Large intestine (tissue), 3 donors: ENCODE data around the gene FAM131B. TPM values are rescaled to one million over a fixed set of nuclear protein-coding genes. Genes with fewer than 3 reads are reported as not detected.
"Not testable (repeated sequence)": the region's sequence is repeated elsewhere in the genome, so short reads cannot be mapped to it uniquely, and the experiment has no call there.

ENCODE experiments used
- DNase-seq, 2 donors: peaks; one replicate each; pipeline versions ENCODE4 v3.0.0 to v3.0.0-alpha.2; 2013
- H3K27ac ChIP-seq: one replicate; pipeline ENCODE4 v1.5.1; 2013; ENCODE audit warnings: low read length
- H3K27me3 ChIP-seq: 2 replicates; pipeline ENCODE4 v1.6.1; 2013; ENCODE audit warnings: low read length; ENCODE audit not compliant: control insufficient read depth, insufficient read depth
- H3K36me3 ChIP-seq: 2 replicates; pipeline ENCODE4 v1.6.1; 2013; ENCODE audit warnings: low read length; ENCODE audit not compliant: control insufficient read depth, insufficient read depth
- H3K4me1 ChIP-seq: one replicate; pipeline ENCODE4 v1.6.1; 2013; ENCODE audit warnings: low read length; ENCODE audit not compliant: control insufficient read depth, insufficient read depth
- H3K4me3 ChIP-seq: one replicate; pipeline ENCODE4 v1.5.1; 2013; ENCODE audit warnings: low read length
- H3K9me3 ChIP-seq: one replicate; pipeline ENCODE4 v1.6.1; 2013; ENCODE audit warnings: mild to moderate bottlenecking, low read depth, low read length, moderate library complexity; ENCODE audit not compliant: control insufficient read depth
- WGBS: methylation state at CpG from one replicate; pipeline ENCODE4 v1.1.5; 2013; ENCODE audit warnings: low lambda C conversion rate; ENCODE audit not compliant: insufficient coverage; 5-methylcytosine and 5-hydroxymethylcytosine counted together
- polyA plus RNA-seq: library from polyadenylated mRNA; unstranded; fragments of 120-200 nt; gene quantifications from one replicate; pipeline ENCODE4 v1.2.1, GENCODE V29; 2013

Gene FAM131B
- polyA plus RNA-seq, 1 donor, result 5.8 TPM

DNA sequence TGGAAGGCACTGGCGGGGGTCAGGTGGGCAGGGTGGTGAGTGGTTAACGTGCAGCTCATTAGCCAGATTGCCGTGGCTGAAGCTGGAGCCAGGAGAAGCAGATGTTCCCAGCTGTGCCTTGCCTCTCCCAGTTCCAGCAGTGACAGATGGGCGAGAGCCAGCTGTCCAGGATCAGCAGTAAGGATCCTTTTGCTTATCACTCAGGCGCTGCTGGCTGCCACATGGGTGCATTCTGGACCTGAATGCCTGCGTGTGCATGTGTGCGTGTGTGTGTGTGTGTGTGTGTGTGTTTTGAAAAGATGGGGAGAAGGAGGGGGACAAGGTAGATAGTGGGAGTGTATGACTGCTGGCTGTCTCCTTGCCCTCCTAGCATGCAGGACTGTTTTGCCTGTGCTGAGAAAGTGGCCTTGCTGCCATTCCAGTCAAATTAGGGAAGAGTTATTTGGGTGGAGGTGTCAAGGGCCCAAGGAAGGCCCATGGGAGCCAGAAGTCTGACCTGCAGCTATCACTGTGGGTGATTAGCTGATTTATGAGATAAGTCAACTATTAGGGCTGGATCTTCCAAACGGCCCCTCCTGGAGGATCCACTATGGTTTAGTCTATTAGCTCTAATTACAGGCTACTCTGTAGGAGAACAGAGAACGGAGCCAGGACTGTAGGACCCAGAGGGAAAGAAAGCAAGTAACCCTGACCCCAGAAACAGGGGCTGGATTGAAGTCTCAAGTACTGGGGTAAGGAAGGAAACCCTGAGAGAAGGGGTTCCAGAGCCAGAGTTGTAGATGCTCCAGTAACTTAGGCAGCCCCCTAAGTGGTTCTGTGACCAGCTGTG lies 42.9 kb upstream of the FAM131B start:
- DNase-seq, result peak in 1 of 2 donors; percentile 60
- H3K9me3 ChIP-seq, result no peaks in the 10 kb centered on the region
- H3K27me3 ChIP-seq, result no peaks in the 10 kb centered on the region
- WGBS, result 80% methylated on average over 1 of the region's 9 CpGs
- H3K4me3 ChIP-seq, result no peak overlapping the region
- H3K36me3 ChIP-seq, result peaks cover 6% of the 10 kb centered on the region
- no peak overlapping the region for H3K27ac ChIP-seq
- H3K4me1 ChIP-seq, result peaks cover 39% of the 10 kb centered on the region

- Histone ChIP-seq H3K36me3 (peaks cover 25% of the 10 kb centered on the region), H3K4me1 (peaks cover 27% of the 10 kb centered on the region)
- WGBS, result 100% methylated on average over 1 of the region's 4 CpGs
- not testable (repeated sequence) for H3K27ac ChIP-seq, H3K4me3 ChIP-seq, H3K9me3 ChIP-seq, H3K27me3 ChIP-seq, DNase-seq
These were observed 39.7 kb upstream of the FAM131B start for GRCh38 chr7:143402233-143402632.

- no CpG with 5 or more reads among the region's 12 CpGs for WGBS
- peaks cover 19% of the 10 kb centered on the region for H3K4me1 ChIP-seq
- no peaks in the 10 kb centered on the region for H3K9me3 ChIP-seq
- H3K36me3 ChIP-seq, result peaks cover 32% of the 10 kb centered on the region
- DNase-seq, result no peak
- H3K27ac ChIP-seq, result no peak overlapping the region
- no peak overlapping the region for H3K4me3 ChIP-seq
- H3K27me3 ChIP-seq, result no peaks in the 10 kb centered on the region
These were observed 38.8 kb upstream of the FAM131B start for GRCh38 chr7:143401265-143401664.

GRCh38 chr7:143399642-143400041 lies 37.1 kb upstream of the FAM131B start:
- no peak for DNase-seq
- H3K4me1 ChIP-seq, result peaks cover 21% of the 10 kb centered on the region
- WGBS, result no CpG with 5 or more reads among the region's 20 CpGs
- no peak overlapping the region for H3K27ac ChIP-seq
- H3K9me3 ChIP-seq, result no peaks in the 10 kb centered on the region
- H3K4me3 ChIP-seq, result no peak overlapping the region
- no peaks in the 10 kb centered on the region for H3K27me3 ChIP-seq
- H3K36me3 ChIP-seq, result peaks cover 41% of the 10 kb centered on the region

- Histone ChIP-seq H3K9me3 (no peaks in the 10 kb centered on the region), H3K4me3 (no peak overlapping the region), H3K4me1 (peaks cover 22% of the 10 kb centered on the region), H3K36me3 (peaks cover 44% of the 10 kb centered on the region), H3K27ac (no peak overlapping the region), H3K27me3 (no peaks in the 10 kb centered on the region)
- no CpG with 5 or more reads among the region's 8 CpGs for WGBS
- DNase-seq, result no peak
These were observed 36.6 kb upstream of the FAM131B start for GRCh38 chr7:143399151-143399550.

GRCh38 chr7:143398616-143399015 lies 36.1 kb upstream of the FAM131B start:
- Histone ChIP-seq H3K27me3 (no peaks in the 10 kb centered on the region), H3K4me3 (no peak overlapping the region), H3K36me3 (peaks cover 45% of the 10 kb centered on the region), H3K9me3 (no peaks in the 10 kb centered on the region), H3K27ac (no peak overlapping the region), H3K4me1 (peaks cover 27% of the 10 kb centered on the region)
- no CpG with 5 or more reads among the region's 14 CpGs for WGBS
- no peak for DNase-seq

DNA sequence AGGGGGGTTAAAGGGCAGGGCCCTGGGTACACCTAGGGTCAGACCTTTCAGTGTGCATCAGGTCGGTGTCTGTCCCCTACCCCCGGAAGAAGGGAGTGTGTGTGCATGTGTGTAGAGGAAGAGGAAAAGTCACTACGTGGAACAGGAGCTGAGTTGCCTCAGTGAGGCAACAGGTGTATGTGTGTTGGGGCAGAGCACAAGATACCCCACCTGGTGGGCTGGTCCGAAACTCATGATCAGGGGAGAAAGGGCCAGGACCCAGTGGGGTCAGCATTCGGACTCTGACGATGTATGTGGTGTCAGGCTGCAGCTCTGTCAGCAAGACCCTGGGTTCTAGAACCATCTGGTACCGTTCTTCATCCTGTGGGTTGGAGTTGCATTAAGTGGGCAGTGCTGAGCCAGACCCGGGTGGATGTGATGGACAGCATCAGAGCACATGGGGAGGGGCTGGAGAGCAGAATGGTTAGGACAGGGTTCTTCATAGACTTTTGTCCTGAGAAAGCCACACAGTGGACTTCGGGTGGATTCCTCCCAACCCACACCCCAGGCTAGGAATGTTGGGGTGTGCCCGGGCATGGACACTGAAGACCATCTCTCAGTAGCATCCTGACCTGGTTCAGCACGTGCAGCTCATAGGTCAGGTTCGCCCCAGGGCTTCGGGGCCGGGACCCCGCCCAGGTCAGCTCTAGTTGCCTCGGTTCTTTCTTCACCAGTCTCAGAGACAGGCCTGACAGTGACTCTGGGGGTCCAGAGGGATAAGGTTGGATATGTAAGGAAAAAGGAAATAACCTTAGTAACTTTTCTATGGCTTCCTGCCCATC lies 35.4 kb upstream of the FAM131B start:
- peaks cover 47% of the 10 kb centered on the region for H3K36me3 ChIP-seq
- no peak overlapping the region for H3K27ac ChIP-seq
- H3K4me3 ChIP-seq, result no peak overlapping the region
- no peaks in the 10 kb centered on the region for H3K27me3 ChIP-seq
- peaks cover 34% of the 10 kb centered on the region for H3K4me1 ChIP-seq
- H3K9me3 ChIP-seq, result no peaks in the 10 kb centered on the region
- 100% methylated on average over 1 of the region's 16 CpGs for WGBS
- no peak for DNase-seq

DNA sequence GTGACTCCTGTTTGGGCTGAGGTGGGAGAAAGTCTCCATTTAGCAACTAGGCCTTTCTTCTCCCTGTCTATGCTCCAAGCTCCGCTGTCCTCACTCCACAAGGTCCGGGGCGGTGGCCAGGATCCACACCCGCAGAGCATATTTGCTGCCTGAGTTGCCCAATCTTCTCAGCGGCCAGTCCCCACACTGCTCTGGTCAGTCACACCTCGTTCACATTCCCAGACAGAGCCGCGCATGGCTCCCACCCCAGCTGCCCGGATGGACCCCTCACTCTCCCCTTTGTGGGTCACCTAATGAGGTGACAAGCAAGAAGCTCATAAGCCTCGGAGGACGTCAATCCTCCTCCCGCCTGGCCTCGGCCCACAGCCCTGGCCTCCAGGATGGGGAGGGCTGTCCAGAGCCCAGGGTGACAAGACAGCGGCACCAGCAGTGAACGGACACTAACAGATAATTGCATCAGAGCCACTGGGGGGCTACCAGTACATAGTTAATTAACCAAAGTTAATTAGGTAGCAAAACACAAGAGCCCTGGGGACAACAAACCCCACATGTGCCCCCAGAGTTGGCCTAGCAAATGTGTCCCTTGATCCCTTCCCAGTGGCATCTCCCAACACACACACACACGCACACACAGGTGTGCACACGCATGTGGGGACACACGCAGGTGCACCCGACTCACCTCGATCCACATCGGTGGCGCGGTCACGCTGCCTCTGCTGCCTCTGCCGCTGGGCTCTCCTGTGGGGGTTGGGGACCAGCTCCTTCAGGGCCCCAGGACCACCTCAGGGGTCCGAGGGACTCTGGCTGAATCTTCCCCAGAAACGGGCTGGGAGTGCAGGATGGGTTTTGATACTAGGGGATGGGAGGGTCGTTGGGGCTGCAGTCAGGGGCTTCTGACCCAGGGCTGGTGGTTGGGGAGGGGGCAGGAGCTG lies 34.4 kb upstream of the FAM131B start:
- no peaks in the 10 kb centered on the region for H3K9me3 ChIP-seq
- peaks cover 44% of the 10 kb centered on the region for H3K4me1 ChIP-seq
- no peak overlapping the region for H3K27ac ChIP-seq
- WGBS, result no CpG with 5 or more reads among the region's 28 CpGs
- no peak for DNase-seq
- H3K36me3 ChIP-seq, result peaks cover 54% of the 10 kb centered on the region
- no peak overlapping the region for H3K4me3 ChIP-seq
- H3K27me3 ChIP-seq, result no peaks in the 10 kb centered on the region

DNA sequence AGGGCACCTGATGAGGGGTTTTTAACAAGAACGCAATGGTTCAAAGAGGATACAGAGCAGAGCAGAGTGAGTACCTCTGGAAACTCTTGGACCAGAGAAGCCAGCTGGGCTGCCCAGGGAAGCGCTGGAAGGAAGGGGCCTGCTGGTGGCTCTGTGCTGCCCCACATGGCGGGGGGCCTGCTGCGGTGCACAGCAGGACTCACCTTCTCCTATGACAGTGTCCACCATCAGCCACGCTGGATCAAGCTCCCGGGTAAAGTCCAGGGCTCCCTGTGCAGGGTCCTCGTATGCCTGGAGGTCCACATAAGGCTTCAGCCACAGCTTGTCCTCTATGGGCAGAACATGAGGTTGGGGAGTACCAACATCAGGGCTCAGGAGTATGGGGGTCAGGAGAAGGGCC lies 33.7 kb upstream of the FAM131B start:
- H3K4me3 ChIP-seq, result no peak overlapping the region
- peaks cover 57% of the 10 kb centered on the region for H3K36me3 ChIP-seq
- no peak overlapping the region for H3K27ac ChIP-seq
- no peaks in the 10 kb centered on the region for H3K9me3 ChIP-seq
- no peak for DNase-seq
- WGBS, result no CpG with 5 or more reads among the region's 7 CpGs
- H3K27me3 ChIP-seq, result no peaks in the 10 kb centered on the region
- peaks cover 51% of the 10 kb centered on the region for H3K4me1 ChIP-seq
